B cell (primary cell): ENCODE data around the gene RPAP2.

Source experiments
- EZH2 ChIP-seq: IDR thresholded peaks from 2 replicates; pipeline ENCODE4 v1.6.1; 2012; ENCODE audit warnings: borderline replicate concordance, low read depth, mild to moderate bottlenecking, moderate library complexity, low read length; ENCODE audit not compliant: insufficient read depth, poor library complexity, severe bottlenecking
- TF ChIP-seq, protein P1 (sequence below): fragments of 200-600 bp; IDR thresholded peaks from one replicate; pipeline ENCODE4 v1.8.0; 2022; ENCODE audit warnings: antibody characterized with exemption, mild to moderate bottlenecking

DNA sequence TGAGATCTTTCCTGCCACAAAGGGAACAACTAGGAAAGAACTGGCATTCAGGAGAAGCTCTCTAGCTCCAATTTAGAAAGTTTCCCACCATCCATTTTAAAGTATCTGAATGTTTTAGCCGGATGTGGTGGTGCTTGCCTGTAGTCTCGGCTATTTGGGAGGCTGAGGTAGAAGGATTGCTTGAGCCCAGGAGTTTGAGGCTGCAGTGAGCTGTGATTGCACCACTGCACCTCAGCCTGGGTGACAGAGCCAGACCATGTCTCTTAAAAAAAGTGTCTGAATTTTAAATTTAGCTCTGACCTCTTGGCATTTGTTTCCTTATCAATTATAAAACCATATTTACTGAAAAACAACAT, 67.2 kb downstream of the RPAP2 start:
- TF ChIP-seq, protein P1, sequence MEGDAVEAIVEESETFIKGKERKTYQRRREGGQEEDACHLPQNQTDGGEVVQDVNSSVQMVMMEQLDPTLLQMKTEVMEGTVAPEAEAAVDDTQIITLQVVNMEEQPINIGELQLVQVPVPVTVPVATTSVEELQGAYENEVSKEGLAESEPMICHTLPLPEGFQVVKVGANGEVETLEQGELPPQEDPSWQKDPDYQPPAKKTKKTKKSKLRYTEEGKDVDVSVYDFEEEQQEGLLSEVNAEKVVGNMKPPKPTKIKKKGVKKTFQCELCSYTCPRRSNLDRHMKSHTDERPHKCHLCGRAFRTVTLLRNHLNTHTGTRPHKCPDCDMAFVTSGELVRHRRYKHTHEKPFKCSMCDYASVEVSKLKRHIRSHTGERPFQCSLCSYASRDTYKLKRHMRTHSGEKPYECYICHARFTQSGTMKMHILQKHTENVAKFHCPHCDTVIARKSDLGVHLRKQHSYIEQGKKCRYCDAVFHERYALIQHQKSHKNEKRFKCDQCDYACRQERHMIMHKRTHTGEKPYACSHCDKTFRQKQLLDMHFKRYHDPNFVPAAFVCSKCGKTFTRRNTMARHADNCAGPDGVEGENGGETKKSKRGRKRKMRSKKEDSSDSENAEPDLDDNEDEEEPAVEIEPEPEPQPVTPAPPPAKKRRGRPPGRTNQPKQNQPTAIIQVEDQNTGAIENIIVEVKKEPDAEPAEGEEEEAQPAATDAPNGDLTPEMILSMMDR, result no peak
- no peak for TF ChIP-seq EZH2
